Fibroblast of lung (primary cell): ENCODE data around the gene DRGX.

Experiments
- EZH2 ChIP-seq: IDR thresholded peaks from 2 replicates; pipeline ENCODE4 v1.5.1; 2012; ENCODE audit warnings: low read length, control low read depth, mild to moderate bottlenecking; ENCODE audit errors: missing control alignments
- TF ChIP-seq, protein P1 (sequence below), 2 donors: IDR thresholded peaks in 1 of 2; conservative IDR thresholded peaks in 1 of 2; 1 replicate in 1 of 2; 2 replicates in 1 of 2; pipeline ENCODE4 v1.5.1; 2011 to 2012; ENCODE audit warnings: low read length in 2 of 2, control low read depth in 1 of 2, inconsistent platforms in 1 of 2, low read depth in 1 of 2, mild to moderate bottlenecking in 1 of 2

DNA sequence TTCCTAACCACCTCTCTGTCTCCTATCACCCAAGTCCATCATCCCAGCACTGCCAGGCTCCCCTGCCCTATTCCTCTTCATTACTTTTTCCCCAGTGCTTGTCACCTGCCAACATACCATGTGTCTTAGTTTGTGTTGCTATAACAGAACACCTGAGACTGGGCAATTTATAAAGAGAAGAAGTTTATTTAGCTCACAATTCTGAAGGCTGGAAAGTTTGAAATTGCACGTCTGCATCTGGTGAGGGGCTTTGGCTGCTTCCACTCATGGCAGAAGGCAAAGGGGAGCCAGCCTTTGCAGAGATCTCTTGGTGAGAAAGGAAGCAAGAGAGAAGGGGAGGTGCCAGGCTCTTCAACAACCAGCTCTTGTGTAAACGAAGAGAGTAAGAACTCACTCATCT is 47.3 kb downstream of the DRGX start:
- TF ChIP-seq, protein P1, sequence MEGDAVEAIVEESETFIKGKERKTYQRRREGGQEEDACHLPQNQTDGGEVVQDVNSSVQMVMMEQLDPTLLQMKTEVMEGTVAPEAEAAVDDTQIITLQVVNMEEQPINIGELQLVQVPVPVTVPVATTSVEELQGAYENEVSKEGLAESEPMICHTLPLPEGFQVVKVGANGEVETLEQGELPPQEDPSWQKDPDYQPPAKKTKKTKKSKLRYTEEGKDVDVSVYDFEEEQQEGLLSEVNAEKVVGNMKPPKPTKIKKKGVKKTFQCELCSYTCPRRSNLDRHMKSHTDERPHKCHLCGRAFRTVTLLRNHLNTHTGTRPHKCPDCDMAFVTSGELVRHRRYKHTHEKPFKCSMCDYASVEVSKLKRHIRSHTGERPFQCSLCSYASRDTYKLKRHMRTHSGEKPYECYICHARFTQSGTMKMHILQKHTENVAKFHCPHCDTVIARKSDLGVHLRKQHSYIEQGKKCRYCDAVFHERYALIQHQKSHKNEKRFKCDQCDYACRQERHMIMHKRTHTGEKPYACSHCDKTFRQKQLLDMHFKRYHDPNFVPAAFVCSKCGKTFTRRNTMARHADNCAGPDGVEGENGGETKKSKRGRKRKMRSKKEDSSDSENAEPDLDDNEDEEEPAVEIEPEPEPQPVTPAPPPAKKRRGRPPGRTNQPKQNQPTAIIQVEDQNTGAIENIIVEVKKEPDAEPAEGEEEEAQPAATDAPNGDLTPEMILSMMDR (conservative IDR thresholded peaks at IDR 0.05 in 1 of 2, IDR thresholded peaks at IDR 0.05 in 1 of 2; ENCODE audit: low read depth in 1 of 2, low read length in 2 of 2) = no peak
- no peak for TF ChIP-seq EZH2
